Prostate gland (tissue), 2 donors: ENCODE results near the gene RBM19. TPM values are rescaled to one million over a fixed set of nuclear protein-coding genes. Genes with fewer than 3 reads are reported as not detected.

Source experiments
- DNase-seq: peaks from one replicate; pipeline ENCODE4 v3.0.0-alpha.2; 2019; ENCODE audit warnings: low spot score
- H3K27ac ChIP-seq, 2 donors: fragments of 200-600 bp; sonication (generic); 2 replicates each; pipeline ENCODE4 v1.5.1; 2017 to 2019
- H3K27me3 ChIP-seq: fragments of 200-600 bp; sonication (generic); replicated peaks from 2 replicates; pipeline ENCODE4 v1.5.1; 2019; ENCODE audit not compliant: insufficient read depth
- H3K36me3 ChIP-seq, 2 donors: fragments of 200-600 bp; sonication (generic); 1 replicate in 1 of 2; 2 replicates in 1 of 2; pipeline versions ENCODE4 v1.5.1 to v1.8.1; 2017 to 2019
- H3K4me1 ChIP-seq: fragments of 200-600 bp; sonication (generic); replicated peaks from 2 replicates; pipeline ENCODE4 v1.5.1; 2019
- H3K4me3 ChIP-seq, 2 donors: fragments of 200-600 bp; sonication (generic); 2 replicates each; pipeline ENCODE4 v1.5.1; 2017 to 2019
- H3K9me3 ChIP-seq: fragments of 200-600 bp; sonication (generic); 2 replicates; pipeline ENCODE4 v1.5.1; 2017
- POLR2A ChIP-seq: fragments of 450-650 bp; IDR thresholded peaks from one replicate; pipeline ENCODE4 v1.6.1; 2016; ENCODE audit warnings: antibody characterized with exemption, mild to moderate bottlenecking
- POLR2AphosphoS5 ChIP-seq: sonication (generic); formaldehyde crosslinking; IDR thresholded peaks from one replicate; pipeline ENCODE4 v1.6.1; 2017; ENCODE audit warnings: antibody characterized with exemption
- WGBS: methylation state at CpG from one replicate; pipeline ENCODE4 v1.1.5; 2018; 5-methylcytosine and 5-hydroxymethylcytosine counted together
- intact Hi-C: fragments of 100-400 bp; cut with DNase I; formaldehyde crosslinking; loops from one replicate; pipeline ENCODE4 v1.14.2; 2022
- total RNA-seq, 2 donors: library from RNA; depleted of rRNA; stranded (reverse); fragments of >200 nt; gene quantifications; one replicate each; pipeline ENCODE4 v1.1.0, GENCODE V29; 2016
- TF ChIP-seq, protein P1 (sequence below), 4 experiments: fragments of 200-600 bp in 2 of 4; fragments of 450-650 bp in 2 of 4; sonication (generic) in 2 of 4; IDR thresholded peaks; 1 replicate in 3 of 4; 2 replicates in 1 of 4; pipeline ENCODE4 v1.5.1; 2016 to 2019; ENCODE audit warnings: antibody characterized with exemption in 4 of 4, mild to moderate bottlenecking in 2 of 4, moderate library complexity in 2 of 4

RBM19 gene
- total RNA-seq, 2 donors from 2014 or later, result 27.2 to 49.9 TPM

DNA sequence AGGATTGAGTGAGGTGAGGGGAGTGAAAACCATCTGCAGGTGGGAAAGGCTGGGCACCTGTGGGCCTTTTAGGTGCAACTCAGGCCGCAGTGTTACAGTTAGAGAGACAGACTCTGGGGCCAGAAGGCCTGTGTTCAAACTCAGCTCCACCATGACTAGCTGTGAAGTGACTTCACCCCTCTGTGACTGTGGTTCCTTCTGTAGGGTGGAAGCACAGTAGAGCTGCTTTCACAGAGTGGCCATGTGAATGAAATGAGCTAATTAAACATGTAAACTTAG, 25.0 kb downstream of the RBM19 start:
- H3K27me3 ChIP-seq, result no peaks in the 10 kb centered on the region
- H3K27ac ChIP-seq, result no peak overlapping the region
- H3K36me3 ChIP-seq, result peaks cover 8 to 14% of the 10 kb centered on the region in 2 donors
- no peak for TF ChIP-seq POLR2AphosphoS5
- no peak for TF ChIP-seq POLR2A
- TF ChIP-seq, protein P1, sequence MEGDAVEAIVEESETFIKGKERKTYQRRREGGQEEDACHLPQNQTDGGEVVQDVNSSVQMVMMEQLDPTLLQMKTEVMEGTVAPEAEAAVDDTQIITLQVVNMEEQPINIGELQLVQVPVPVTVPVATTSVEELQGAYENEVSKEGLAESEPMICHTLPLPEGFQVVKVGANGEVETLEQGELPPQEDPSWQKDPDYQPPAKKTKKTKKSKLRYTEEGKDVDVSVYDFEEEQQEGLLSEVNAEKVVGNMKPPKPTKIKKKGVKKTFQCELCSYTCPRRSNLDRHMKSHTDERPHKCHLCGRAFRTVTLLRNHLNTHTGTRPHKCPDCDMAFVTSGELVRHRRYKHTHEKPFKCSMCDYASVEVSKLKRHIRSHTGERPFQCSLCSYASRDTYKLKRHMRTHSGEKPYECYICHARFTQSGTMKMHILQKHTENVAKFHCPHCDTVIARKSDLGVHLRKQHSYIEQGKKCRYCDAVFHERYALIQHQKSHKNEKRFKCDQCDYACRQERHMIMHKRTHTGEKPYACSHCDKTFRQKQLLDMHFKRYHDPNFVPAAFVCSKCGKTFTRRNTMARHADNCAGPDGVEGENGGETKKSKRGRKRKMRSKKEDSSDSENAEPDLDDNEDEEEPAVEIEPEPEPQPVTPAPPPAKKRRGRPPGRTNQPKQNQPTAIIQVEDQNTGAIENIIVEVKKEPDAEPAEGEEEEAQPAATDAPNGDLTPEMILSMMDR (IDR thresholded peaks at IDR 0.05), result no peak
- no peak for DNase-seq
- no peaks in the 10 kb centered on the region for H3K4me1 ChIP-seq
- intact Hi-C loops, result no loop called here
- no peak overlapping the region for H3K4me3 ChIP-seq
- WGBS, result 100% methylated on average over 1 of the region's 1 CpG
- no peaks in the 10 kb centered on the region for H3K9me3 ChIP-seq

DNA sequence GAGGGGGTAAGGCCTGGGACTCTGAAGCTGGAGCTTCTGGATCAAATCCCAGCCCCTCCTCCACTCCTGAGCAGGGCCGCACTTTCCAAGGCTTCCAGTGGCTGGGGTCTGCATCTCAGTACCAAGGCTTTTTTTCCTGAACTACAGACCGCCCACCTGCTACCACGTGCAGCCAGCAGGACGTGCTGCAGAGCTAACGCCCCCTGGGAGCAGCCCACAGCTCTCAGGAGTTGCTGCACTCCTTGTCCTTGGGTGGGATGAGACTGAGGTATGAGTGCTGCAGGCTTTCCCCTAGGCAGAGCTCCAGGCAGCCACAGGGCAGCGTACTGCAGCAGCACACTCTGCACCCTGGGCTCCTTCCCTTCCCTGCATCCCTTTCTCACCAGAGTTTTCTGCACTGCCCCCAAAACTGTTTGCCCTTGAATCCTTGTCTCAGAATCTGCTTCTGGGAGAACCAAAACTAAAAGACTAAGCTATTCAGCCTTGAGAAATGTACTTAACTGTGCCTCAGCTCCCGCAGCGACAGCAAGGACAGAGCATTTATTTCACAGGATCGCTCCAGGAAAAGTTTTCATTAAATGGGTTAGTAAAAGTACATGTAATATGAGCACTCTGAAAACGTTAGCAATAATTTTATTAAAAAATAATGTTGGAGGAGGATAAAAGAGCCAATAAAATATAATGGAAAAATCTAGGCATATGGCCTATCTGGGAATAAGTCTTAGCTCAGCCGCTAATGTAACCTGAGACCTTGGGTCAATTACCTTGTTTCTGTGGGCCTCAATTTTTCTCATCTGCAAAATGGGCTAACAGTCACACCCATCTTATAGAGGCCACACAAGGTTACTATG, 25.5 kb downstream of the RBM19 start:
- TF ChIP-seq, protein P1 (IDR thresholded peaks at IDR 0.05), result no peak
- no peak for TF ChIP-seq POLR2AphosphoS5
- no peak for TF ChIP-seq POLR2A
- Histone ChIP-seq H3K9me3 (no peaks in the 10 kb centered on the region), H3K4me3 (no peak overlapping the region), H3K36me3 (peaks cover 8 to 11% of the 10 kb centered on the region in 2 donors), H3K27me3 (no peaks in the 10 kb centered on the region), H3K27ac (no peak overlapping the region), H3K4me1 (no peaks in the 10 kb centered on the region)
- 75% methylated on average over 11 of the region's 11 CpGs for WGBS
- DNase-seq, result no peak
- intact Hi-C loops, result no loop called here

GRCh38 chr12:113939867-113940266, 26.3 kb downstream of the RBM19 start:
- Histone ChIP-seq H3K4me1 (no peaks in the 10 kb centered on the region), H3K27me3 (no peaks in the 10 kb centered on the region), H3K9me3 (no peaks in the 10 kb centered on the region), H3K4me3 (no peak overlapping the region), H3K27ac (no peak overlapping the region), H3K36me3 (peaks cover 8 to 11% of the 10 kb centered on the region in 2 donors)
- 97% methylated on average over 10 of the region's 10 CpGs for WGBS
- no peak for DNase-seq
- intact Hi-C loops, result no loop called here
- TF ChIP-seq, protein P1 (IDR thresholded peaks at IDR 0.05), result no peak
- TF ChIP-seq POLR2A, result no peak
- no peak for TF ChIP-seq POLR2AphosphoS5

GRCh38 chr12:113938471-113938870, 27.7 kb downstream of the RBM19 start:
- 95% methylated on average over 5 of the region's 5 CpGs for WGBS
- peaks cover 8 to 11% of the 10 kb centered on the region in 2 donors for H3K36me3 ChIP-seq

More at GRCh38 chr12:113938471-113938870, 27.7 kb downstream of the RBM19 start:
- Histone ChIP-seq H3K27me3 (no peaks in the 10 kb centered on the region), H3K4me1 (no peaks in the 10 kb centered on the region), H3K27ac (no peak overlapping the region), H3K4me3 (no peak overlapping the region), H3K9me3 (no peaks in the 10 kb centered on the region)
- TF ChIP-seq POLR2A, result no peak
- TF ChIP-seq POLR2AphosphoS5, result no peak
- TF ChIP-seq, protein P1 (IDR thresholded peaks at IDR 0.05), result no peak
- no peak for DNase-seq
- intact Hi-C loops, result no loop called here
